Measurements from ENCODE around the gene YWHAH.

Gene YWHAH

DNA sequence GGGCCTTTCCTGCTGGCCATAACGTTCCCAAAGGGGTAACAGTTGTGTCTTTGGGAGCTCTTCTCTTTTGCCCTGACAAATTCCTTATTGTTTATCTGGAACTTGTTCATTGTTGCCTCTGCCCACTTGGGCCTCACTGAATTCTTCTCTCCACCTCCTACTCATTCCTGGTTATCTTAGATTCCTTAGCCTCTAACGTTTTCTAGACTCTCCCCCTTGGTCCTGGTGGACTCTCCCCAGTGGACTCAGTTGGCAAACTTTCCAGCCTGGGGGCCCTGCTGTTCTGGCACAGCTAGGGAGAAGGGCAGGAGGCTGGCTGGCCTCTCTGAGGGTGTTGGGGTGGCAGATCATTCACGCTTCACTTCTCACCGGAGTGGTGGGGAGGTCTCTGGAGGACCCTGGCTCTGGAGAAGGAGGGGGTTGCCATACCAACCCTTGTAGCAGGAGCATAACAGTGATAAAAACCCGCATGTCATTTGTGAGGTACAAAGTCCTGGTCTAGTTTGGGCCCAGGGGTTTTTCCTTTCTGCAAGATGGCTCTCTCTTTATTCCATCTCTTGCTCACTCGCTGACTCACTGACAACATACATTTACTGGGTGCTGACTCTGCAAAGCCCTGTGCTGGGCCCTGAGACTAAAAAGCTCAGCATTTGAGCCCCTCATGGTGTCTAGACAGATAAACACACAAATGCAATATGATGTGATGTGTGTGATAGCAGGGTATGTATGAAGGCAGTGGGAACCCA is 39.7 kb downstream of the YWHAH start:
- no peak for DNase-seq

DNA sequence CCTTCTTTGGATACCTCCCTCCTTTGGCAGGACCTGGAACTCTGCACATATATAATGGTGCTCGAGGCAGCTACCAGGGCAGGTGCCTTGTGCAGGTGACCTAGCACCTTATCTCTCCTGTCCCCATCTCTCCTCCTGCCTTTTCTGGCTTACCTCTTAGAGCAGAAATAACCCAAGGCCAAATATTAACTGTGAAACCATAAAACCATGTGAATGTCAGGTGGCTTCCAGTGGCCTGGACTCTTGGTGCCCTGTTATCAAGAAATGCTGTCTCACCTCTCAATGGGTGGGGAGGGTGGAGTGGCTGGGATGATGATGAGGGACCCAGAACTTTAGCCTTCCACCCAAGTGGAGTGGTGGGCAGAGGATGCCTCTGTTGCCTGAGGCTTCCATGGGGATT is 42.9 kb downstream of the YWHAH start:
- DNase-seq = no peak

DNA sequence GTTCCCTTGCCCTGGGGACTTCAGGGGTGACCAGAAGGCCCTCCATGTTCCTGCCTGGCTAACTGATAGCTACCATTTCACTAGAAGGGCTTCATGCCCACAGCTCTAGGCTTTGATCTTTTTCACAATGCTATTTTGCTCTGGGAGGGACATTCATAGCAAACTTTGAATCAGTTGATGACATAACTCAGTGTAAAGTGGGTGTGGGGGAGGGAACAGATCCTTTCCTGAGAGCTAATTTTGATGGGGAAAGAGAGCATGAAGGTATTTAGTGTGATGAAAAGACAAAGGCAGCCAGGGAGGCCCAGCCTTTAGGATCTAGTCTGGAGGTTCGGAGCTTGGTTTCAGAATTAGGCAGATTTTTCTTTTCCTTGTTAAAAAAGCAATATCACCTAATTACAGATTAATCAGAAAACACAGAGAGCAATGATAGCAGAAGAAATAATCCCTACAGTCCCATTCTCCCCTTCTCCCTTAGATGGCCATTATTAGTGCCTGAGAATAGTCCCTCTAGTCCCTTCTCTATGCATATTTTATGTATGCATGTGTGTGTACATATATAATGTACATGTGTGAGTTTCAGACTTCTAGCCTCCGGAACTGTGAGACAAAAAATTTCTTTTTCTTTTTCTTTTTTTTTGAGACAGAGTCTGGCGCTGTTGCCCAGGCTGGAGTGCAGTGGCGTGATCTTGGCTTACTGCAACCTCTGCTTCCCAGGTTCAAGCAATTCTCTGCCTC is 46.9 kb downstream of the YWHAH start:
- no peak for DNase-seq

DNA sequence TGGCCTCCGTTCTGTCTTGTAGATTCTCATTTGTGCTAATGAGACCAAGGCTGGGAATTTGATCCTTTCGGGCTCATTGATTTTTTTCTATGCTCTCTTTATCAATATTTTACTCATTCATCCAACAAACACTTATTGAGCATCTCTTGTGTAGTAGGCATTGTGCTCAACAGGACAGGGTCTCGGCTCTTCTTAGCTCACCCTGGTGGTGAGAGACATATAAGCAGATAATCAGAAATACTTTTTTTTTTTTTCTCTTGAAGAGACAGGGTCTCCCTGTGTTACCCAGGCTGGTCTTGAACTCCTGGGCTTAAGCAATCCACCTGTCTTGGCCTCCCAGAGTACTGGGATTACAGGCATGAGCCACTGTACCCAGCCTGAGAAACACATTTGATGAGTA is 50.7 kb downstream of the YWHAH start:
- no peak for DNase-seq

DNA sequence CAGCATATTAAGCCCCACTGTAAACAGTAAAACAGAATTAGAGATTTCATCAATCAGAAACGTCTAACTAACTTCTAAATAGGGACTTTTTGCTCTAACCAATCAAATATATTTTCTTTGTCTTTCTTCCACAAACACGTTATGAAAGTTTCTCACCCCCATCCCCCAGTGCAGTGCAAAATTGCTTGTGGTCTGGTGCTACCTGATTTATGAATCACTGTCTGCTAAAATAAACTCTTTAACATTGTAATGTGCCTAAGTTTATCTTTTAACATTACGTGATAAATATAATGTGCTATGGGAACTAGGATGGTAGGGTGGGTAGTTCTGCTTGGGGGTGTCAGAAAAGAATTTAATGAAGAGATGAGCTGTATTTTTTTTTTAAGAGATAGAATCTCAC is 51.5 kb downstream of the YWHAH start:
- no peak for DNase-seq

DNA sequence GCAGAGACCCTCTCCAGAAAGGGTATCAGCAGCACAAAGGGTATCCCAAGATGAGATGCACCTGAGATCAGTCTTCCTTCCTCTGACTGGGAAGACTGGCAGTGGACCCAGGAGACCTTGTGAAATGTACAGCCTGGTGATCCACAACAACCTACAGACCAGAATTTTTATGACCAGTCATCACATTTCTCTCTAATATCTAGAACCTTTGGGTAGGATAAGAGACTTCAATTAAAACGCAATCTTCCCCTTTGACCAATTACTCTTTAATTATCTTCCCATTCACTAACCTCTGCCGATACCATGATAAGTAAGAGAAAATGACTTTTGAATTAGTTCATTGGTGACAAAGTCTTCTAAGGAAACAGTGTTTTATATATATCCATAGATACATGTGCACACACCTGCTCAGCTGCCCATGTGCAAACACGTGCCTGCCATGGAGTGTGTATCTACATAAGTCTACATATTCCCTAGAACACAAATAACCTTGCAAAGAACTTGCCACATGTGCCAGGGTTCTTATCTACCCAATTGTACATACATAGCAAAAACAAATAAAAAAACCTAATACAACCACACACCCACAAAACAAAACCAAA is 54.5 kb downstream of the YWHAH start:
- no peak for DNase-seq

DNA sequence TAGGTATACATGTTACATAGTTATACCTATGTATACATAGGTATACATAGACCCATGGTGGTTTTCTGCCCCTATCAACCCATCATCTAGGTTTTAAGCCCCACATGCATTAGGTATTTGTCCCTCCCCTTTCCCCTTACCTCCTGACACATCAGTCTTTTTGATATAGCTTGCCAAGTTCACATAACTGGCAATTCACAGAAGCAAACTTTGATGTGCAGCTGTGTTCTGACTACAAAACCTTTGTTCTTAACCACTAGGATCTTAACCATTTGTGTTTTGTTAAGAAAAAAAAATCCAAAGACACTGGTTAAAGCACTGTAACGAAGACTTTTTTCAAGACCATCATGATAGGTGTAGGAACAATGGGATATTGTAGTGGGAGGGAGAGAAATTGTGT is 55.8 kb downstream of the YWHAH start:
- no peak for DNase-seq

DNA sequence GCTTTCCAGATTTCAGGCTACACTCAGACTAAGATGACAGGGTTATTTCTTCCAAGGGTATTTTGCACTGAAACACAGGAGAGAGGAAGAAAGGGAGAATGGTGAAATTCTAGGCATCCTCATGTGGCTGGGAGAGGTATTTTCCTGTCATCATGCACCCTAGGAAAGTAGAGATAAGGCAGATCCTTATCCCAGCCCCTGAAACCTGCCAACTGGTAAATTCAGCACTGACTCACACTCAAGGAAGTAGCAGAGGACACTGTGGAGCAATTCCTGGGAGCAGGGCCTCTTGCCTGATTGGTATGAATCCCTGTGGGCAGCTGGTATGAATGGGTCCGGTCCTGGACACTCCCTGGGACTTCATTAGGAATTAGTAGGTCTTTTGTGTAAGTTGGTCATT is 61.1 kb downstream of the YWHAH start:
- no peak for DNase-seq

Data from stimulated activated CD4-positive, alpha-beta T cell treated with anti-CD3 and anti-CD28 coated beads, Interleukin-4, amount 100 ng/mL, for 4 hours (primary cell).